GM23248 (cell line): ENCODE measurements around the gene EDIL3. TPM values are rescaled to one million over a fixed set of nuclear protein-coding genes. Genes with fewer than 3 reads are reported as not detected.

Source experiments
- DNase-seq: peaks from one replicate; pipeline ENCODE4 v3.0.0-alpha.2; 2015
- H2AFZ ChIP-seq: fragments of 200-600 bp; sonication (generic); 2 replicates; pipeline ENCODE4 v1.6.1; 2016; ENCODE audit warnings: antibody characterized with exemption
- H3F3A ChIP-seq: fragments of 200-600 bp; sonication (generic); 2 replicates; pipeline ENCODE4 v1.6.1; 2016; ENCODE audit warnings: mild to moderate bottlenecking, antibody characterized with exemption, mixed run types; ENCODE audit not compliant: insufficient read depth
- H3K27ac ChIP-seq: fragments of 200-600 bp; sonication (generic); 2 replicates; pipeline ENCODE4 v1.5.1; 2016; ENCODE audit warnings: mild to moderate bottlenecking
- H3K27me3 ChIP-seq: fragments of 200-600 bp; sonication (generic); replicated peaks from 2 replicates; pipeline ENCODE4 v1.6.1; 2016; ENCODE audit warnings: mild to moderate bottlenecking; ENCODE audit not compliant: insufficient read depth
- H3K36me3 ChIP-seq: fragments of 200-600 bp; sonication (generic); 2 replicates; pipeline ENCODE4 v1.6.1; 2016; ENCODE audit warnings: low read depth, mild to moderate bottlenecking
- H3K4me1 ChIP-seq: fragments of 200-600 bp; sonication (generic); 2 replicates; pipeline ENCODE4 v1.6.1; 2016; ENCODE audit warnings: mild to moderate bottlenecking; ENCODE audit not compliant: insufficient read depth
- H3K4me2 ChIP-seq: fragments of 200-600 bp; sonication (generic); one replicate; pipeline ENCODE4 v1.6.1; 2016; ENCODE audit warnings: mild to moderate bottlenecking; ENCODE audit not compliant: unreplicated experiment
- H3K4me3 ChIP-seq: fragments of 200-600 bp; sonication (generic); 2 replicates; pipeline ENCODE4 v1.5.1; 2016; ENCODE audit warnings: mild to moderate bottlenecking
- H3K79me2 ChIP-seq: fragments of 200-600 bp; sonication (generic); 2 replicates; pipeline ENCODE4 v1.6.1; 2016; ENCODE audit warnings: mild to moderate bottlenecking; ENCODE audit not compliant: insufficient read depth
- H3K9ac ChIP-seq: fragments of 200-600 bp; sonication (generic); 2 replicates; pipeline ENCODE4 v1.6.1; 2016; ENCODE audit warnings: mild to moderate bottlenecking
- H3K9me2 ChIP-seq: fragments of 200-600 bp; sonication (generic); 2 replicates; pipeline ENCODE4 v1.6.1; 2016; ENCODE audit warnings: mixed run types, mild to moderate bottlenecking, moderate library complexity; ENCODE audit not compliant: insufficient read depth
- H3K9me3 ChIP-seq: fragments of 200-600 bp; sonication (generic); one replicate; pipeline ENCODE4 v1.6.1; 2017; ENCODE audit warnings: low read depth
- H4K20me1 ChIP-seq: fragments of 200-600 bp; sonication (generic); 2 replicates; pipeline ENCODE4 v1.6.0; 2016; ENCODE audit not compliant: insufficient read depth
- EZH2 ChIP-seq: fragments of 200-600 bp; sonication (generic); IDR thresholded peaks from 2 replicates; pipeline ENCODE4 v1.6.1; 2018; ENCODE audit warnings: antibody characterized with exemption, mild to moderate bottlenecking; ENCODE audit not compliant: insufficient read depth, poor library complexity, severe bottlenecking
- EZH2phosphoT487 ChIP-seq: fragments of 200-600 bp; sonication (generic); IDR thresholded peaks from 2 replicates; pipeline ENCODE4 v1.6.1; 2018; ENCODE audit warnings: antibody characterized with exemption, moderate library complexity, mild to moderate bottlenecking, low read depth; ENCODE audit not compliant: insufficient read depth
- WGBS, 2 experiments: methylation state at CpG; one replicate each; pipeline ENCODE4 v1.1.6; 2015 to 2017; ENCODE audit warnings: low lambda C conversion rate in 2 of 2, low coverage in 1 of 2; ENCODE audit errors: missing lambda C conversion rate in 2 of 2; 5-methylcytosine and 5-hydroxymethylcytosine counted together
- in situ Hi-C: fragments of 300-500 bp; cut with MboI; formaldehyde crosslinking; loops from 2 replicates; pipeline ENCODE4 v1.15.0; 2020
- polyA plus RNA-seq: library from polyadenylated mRNA; unstranded; fragments of >200 nt; fragmentation: Nextera tagmentation; extraction: Ambion mirVana; gene quantifications from 2 replicates; pipeline ENCODE4 v1.2.1, GENCODE V29; 2016
- total RNA-seq: library from RNA; depleted of rRNA; stranded (reverse); fragments of >200 nt; shearing (Covaris generic); gene quantifications from 2 replicates; pipeline ENCODE4 v1.2.3, GENCODE V29; 2014

EDIL3 gene
- total and polyA plus RNA-seq, 2 experiments from 2014 or later: 17.7 to 24.1 TPM

- H3K4me2 ChIP-seq: no peak overlapping the region
- H3K4me1 ChIP-seq: peaks cover 39% of the 10 kb centered on the region
- no peaks in the 10 kb centered on the region for H3K9me2 ChIP-seq
- TF ChIP-seq EZH2phosphoT487: no peak
- no peak for TF ChIP-seq EZH2
- no peak overlapping the region for H3K27ac ChIP-seq
- H3K27me3 ChIP-seq: no peaks in the 10 kb centered on the region
- H2AFZ ChIP-seq: peak overlapping the region; percentile 56
- H3K36me3 ChIP-seq: no peaks in the 10 kb centered on the region
- H3F3A ChIP-seq: peaks cover 8% of the 10 kb centered on the region; the same call in 1 of the 2 replicates
- H3K9ac ChIP-seq: no peak overlapping the region
- in situ Hi-C loops: no loop called here
- no peaks in the 10 kb centered on the region for H4K20me1 ChIP-seq
- WGBS, 2 experiments: 45 to 57% methylated on average over 4 of the region's 4 CpGs
- no peaks in the 10 kb centered on the region for H3K9me3 ChIP-seq
- no peak overlapping the region for H3K4me3 ChIP-seq
- no peaks in the 10 kb centered on the region for H3K79me2 ChIP-seq
- peak; percentile 12 for DNase-seq
These were observed 470.5 kb downstream of the EDIL3 start for GRCh38 chr5:83914199-83914598.

- DNase-seq: no peak
- H3K27me3 ChIP-seq: no peaks in the 10 kb centered on the region
- H3K9me2 ChIP-seq: no peaks in the 10 kb centered on the region
- H3K4me2 ChIP-seq: no peak overlapping the region
- no peak overlapping the region for H3K9ac ChIP-seq
- H4K20me1 ChIP-seq: no peaks in the 10 kb centered on the region
- in situ Hi-C loops: no loop called here
- H3K27ac ChIP-seq: no peak overlapping the region
- H3K4me3 ChIP-seq: no peak overlapping the region
- H3F3A ChIP-seq: peaks cover 2% of the 10 kb centered on the region; the same call in 1 of the 2 replicates
- H3K79me2 ChIP-seq: no peaks in the 10 kb centered on the region
- no peaks in the 10 kb centered on the region for H3K36me3 ChIP-seq
- H3K4me1 ChIP-seq: peaks cover 33% of the 10 kb centered on the region
- H2AFZ ChIP-seq: no peak overlapping the region
- 82% methylated on average over 1 of the region's 1 CpG for WGBS, 2 experiments
- no peaks in the 10 kb centered on the region for H3K9me3 ChIP-seq
- TF ChIP-seq EZH2: no peak
- TF ChIP-seq EZH2phosphoT487: no peak
These were observed 471.1 kb downstream of the EDIL3 start for GRCh38 chr5:83913593-83913992.

- Histone ChIP-seq H3K27me3 (no peaks in the 10 kb centered on the region), H4K20me1 (no peaks in the 10 kb centered on the region), H3K9me2 (no peaks in the 10 kb centered on the region), H3K36me3 (no peaks in the 10 kb centered on the region), H2AFZ (no peak overlapping the region), H3K9ac (no peak overlapping the region), H3K4me3 (no peak overlapping the region), H3K27ac (no peak overlapping the region), H3K79me2 (no peaks in the 10 kb centered on the region), H3K4me2 (no peak overlapping the region), H3F3A (no peaks in the 10 kb centered on the region), H3K4me1 (peaks cover 28% of the 10 kb centered on the region), H3K9me3 (no peaks in the 10 kb centered on the region)
- WGBS, 2 experiments: 43 to 53% methylated on average over 2 of the region's 2 CpGs
- no peak for TF ChIP-seq EZH2
- TF ChIP-seq EZH2phosphoT487: no peak
- no peak for DNase-seq
- in situ Hi-C loops: no loop called here
These were observed 473.2 kb downstream of the EDIL3 start for GRCh38 chr5:83911367-83911919.

GRCh38 chr5:83900306-83900705, 484.4 kb downstream of the EDIL3 start:
- peak overlapping the region; percentile 50 for H3K4me2 ChIP-seq

More at GRCh38 chr5:83900306-83900705, 484.4 kb downstream of the EDIL3 start:
- H2AFZ ChIP-seq: peak overlapping the region; percentile 61
- 39 to 41% methylated on average over 3 of the region's 3 CpGs for WGBS, 2 experiments
- H3K9ac ChIP-seq: no peak overlapping the region
- no peaks in the 10 kb centered on the region for H3K36me3 ChIP-seq
- H3K27ac ChIP-seq: 0 out of 2 replicates have a peak overlapping the region, but pooled peaks have one; percentile 27
- no peaks in the 10 kb centered on the region for H3K79me2 ChIP-seq
- H3K4me1 ChIP-seq: peaks cover 29% of the 10 kb centered on the region
- in situ Hi-C loops: no loop called here
- H3K27me3 ChIP-seq: no peaks in the 10 kb centered on the region
- no peaks in the 10 kb centered on the region for H3K9me3 ChIP-seq
- no peak for TF ChIP-seq EZH2
- TF ChIP-seq EZH2phosphoT487: no peak
- DNase-seq: peak; percentile 16
- no peaks in the 10 kb centered on the region for H3K9me2 ChIP-seq
- H3K4me3 ChIP-seq: 0 out of 2 replicates have a peak overlapping the region, but pooled peaks have one; percentile 2
- no peaks in the 10 kb centered on the region for H4K20me1 ChIP-seq
- H3F3A ChIP-seq: peaks cover 15% of the 10 kb centered on the region; the same call in 1 of the 2 replicates
